H9 (cell line): ENCODE data around the gene NKIRAS2. TPM values are rescaled to one million over a fixed set of nuclear protein-coding genes. Genes with fewer than 3 reads are reported as not detected.

Source experiments
- DNase-seq: peaks from one replicate; pipeline ENCODE4 v3.0.0-alpha.2; 2017
- H2AFZ ChIP-seq: one replicate; pipeline ENCODE4 v1.6.1; 2013; ENCODE audit warnings: mild to moderate bottlenecking, low read length, control low read depth, moderate library complexity
- H2AK5ac ChIP-seq: 2 replicates; pipeline ENCODE4 v1.6.1; 2013; ENCODE audit warnings: low read length, control low read depth, mixed read lengths; ENCODE audit not compliant: insufficient read length
- H2BK120ac ChIP-seq: one replicate; pipeline ENCODE4 v1.6.1; 2013; ENCODE audit warnings: low read depth, mild to moderate bottlenecking, low read length, control low read depth, inconsistent platforms; ENCODE audit not compliant: poor library complexity, severe bottlenecking
- H2BK12ac ChIP-seq: 2 replicates; pipeline ENCODE4 v1.6.1; 2013; ENCODE audit warnings: low read length, control low read depth, mixed read lengths, low read depth; ENCODE audit not compliant: insufficient read length
- H2BK15ac ChIP-seq: 2 replicates; pipeline ENCODE4 v1.6.1; 2013; ENCODE audit warnings: low read depth, low read length, control low read depth
- H2BK20ac ChIP-seq: one replicate; pipeline ENCODE4 v1.6.1; 2013; ENCODE audit warnings: low read depth, mild to moderate bottlenecking, low read length, control low read depth, inconsistent platforms; ENCODE audit not compliant: poor library complexity, severe bottlenecking
- H2BK5ac ChIP-seq: 2 replicates; pipeline ENCODE4 v1.6.1; 2013; ENCODE audit warnings: low read length, control low read depth, mixed read lengths; ENCODE audit not compliant: insufficient read length
- H3K14ac ChIP-seq: 2 replicates; pipeline ENCODE4 v1.6.1; 2013; ENCODE audit warnings: low read length, control low read depth; ENCODE audit not compliant: insufficient read depth
- H3K18ac ChIP-seq: 2 replicates; pipeline ENCODE4 v1.6.1; 2013; ENCODE audit warnings: low read depth, mild to moderate bottlenecking, mixed read lengths, low read length, control low read depth; ENCODE audit not compliant: insufficient read length
- H3K23ac ChIP-seq: 2 replicates; pipeline ENCODE4 v1.6.1; 2013; ENCODE audit warnings: low read length, control low read depth, mixed read lengths, low read depth; ENCODE audit not compliant: insufficient read length
- H3K23me2 ChIP-seq: 2 replicates; pipeline ENCODE4 v1.6.1; 2013; ENCODE audit warnings: low read depth, mild to moderate bottlenecking, mixed read lengths, low read length, control low read depth; ENCODE audit not compliant: insufficient read length, poor library complexity, severe bottlenecking
- H3K27ac ChIP-seq: 2 replicates; pipeline ENCODE4 v1.5.1; 2013; ENCODE audit warnings: low read length, control low read depth, mixed read lengths, low read depth; ENCODE audit not compliant: insufficient read length
- H3K27me3 ChIP-seq: 2 replicates; pipeline ENCODE4 v1.6.1; 2013; ENCODE audit warnings: low read length, control low read depth, inconsistent platforms; ENCODE audit not compliant: insufficient read depth
- H3K4ac ChIP-seq: 2 replicates; pipeline ENCODE4 v1.6.1; 2013; ENCODE audit warnings: low read depth, mild to moderate bottlenecking, control low read depth, inconsistent platforms, low read length, moderate library complexity
- H3K4me1 ChIP-seq: 2 replicates; pipeline ENCODE4 v1.6.1; 2013; ENCODE audit warnings: low read length, control low read depth, inconsistent platforms; ENCODE audit not compliant: insufficient read depth
- H3K4me2 ChIP-seq: 2 replicates; pipeline ENCODE4 v1.6.1; 2013; ENCODE audit warnings: low read length, control low read depth, mixed read lengths; ENCODE audit not compliant: insufficient read length, insufficient read depth
- H3K56ac ChIP-seq: 2 replicates; pipeline ENCODE4 v1.6.1; 2013; ENCODE audit warnings: low read depth, mild to moderate bottlenecking, mixed read lengths, low read length, control low read depth; ENCODE audit not compliant: insufficient read length
- H3K79me1 ChIP-seq: 2 replicates; pipeline ENCODE4 v1.6.1; 2013; ENCODE audit warnings: low read depth, mild to moderate bottlenecking, moderate library complexity, low read length, control low read depth, inconsistent platforms; ENCODE audit not compliant: insufficient read depth, poor library complexity, severe bottlenecking
- H3K79me2 ChIP-seq: 2 replicates; pipeline ENCODE4 v1.6.1; 2013; ENCODE audit warnings: low read length, control low read depth, inconsistent platforms; ENCODE audit not compliant: insufficient read depth
- H3K9ac ChIP-seq: 2 replicates; pipeline ENCODE4 v1.6.1; 2013; ENCODE audit warnings: low read length, control low read depth, mixed read lengths; ENCODE audit not compliant: insufficient read length; ENCODE audit errors: extremely low read depth
- H3K9me3 ChIP-seq: one replicate; pipeline ENCODE4 v1.6.1; 2013; ENCODE audit warnings: low read depth, low read length, inconsistent platforms; ENCODE audit not compliant: control insufficient read depth
- H3T11ph ChIP-seq: one replicate; pipeline ENCODE4 v1.6.1; 2013; ENCODE audit warnings: mild to moderate bottlenecking, low read length, control low read depth, inconsistent platforms
- H4K20me1 ChIP-seq: one replicate; pipeline ENCODE4 v1.6.1; 2013; ENCODE audit not compliant: control insufficient read depth, insufficient read length, insufficient read depth
- H4K5ac ChIP-seq: 2 replicates; pipeline ENCODE4 v1.6.1; 2013; ENCODE audit warnings: low read depth, mild to moderate bottlenecking, mixed read lengths, low read length, control low read depth; ENCODE audit not compliant: insufficient read length
- H4K8ac ChIP-seq: replicated peaks from 2 replicates; pipeline ENCODE4 v1.6.1; 2013; ENCODE audit warnings: low read length, control low read depth, mixed read lengths, low read depth; ENCODE audit not compliant: insufficient read length
- H4K91ac ChIP-seq: 2 replicates; pipeline ENCODE4 v1.6.1; 2013; ENCODE audit warnings: low read depth, mild to moderate bottlenecking, moderate library complexity, mixed read lengths, low read length, control low read depth; ENCODE audit not compliant: insufficient read length
- H3K27ac Mint-ChIP-seq, 3 experiments: 2 replicates in 2 of 3; 3 replicates in 1 of 3; pipeline ENCODE4 v1.8.0; 2020 to 2021; ENCODE audit warnings: mixed read lengths in 3 of 3, mild to moderate bottlenecking in 1 of 3, moderate library complexity in 1 of 3
- H3K27me3 Mint-ChIP-seq: 2 replicates; pipeline ENCODE4 v1.8.0; 2021; ENCODE audit warnings: low read depth, mild to moderate bottlenecking, moderate library complexity, mixed read lengths
- H3K36me3 Mint-ChIP-seq, 3 experiments: 2 replicates in 2 of 3; 3 replicates in 1 of 3; pipeline ENCODE4 v1.8.0; 2020 to 2021; ENCODE audit warnings: low read depth in 3 of 3, mixed read lengths in 3 of 3; ENCODE audit not compliant: insufficient read depth in 1 of 3
- H3K4me1 Mint-ChIP-seq, 2 experiments: 2 replicates each; pipeline ENCODE4 v1.8.0; 2020; ENCODE audit warnings: mixed read lengths in 2 of 2
- H3K4me3 Mint-ChIP-seq, 2 experiments: 2 replicates in 1 of 2; 3 replicates in 1 of 2; pipeline ENCODE4 v1.8.0; 2020 to 2021; ENCODE audit warnings: mild to moderate bottlenecking in 2 of 2, mixed read lengths in 2 of 2, moderate library complexity in 1 of 2
- H3K9me3 Mint-ChIP-seq, 2 experiments: 2 replicates in 1 of 2; 3 replicates in 1 of 2; pipeline ENCODE4 v1.8.0; 2020; ENCODE audit warnings: mild to moderate bottlenecking in 2 of 2, mixed read lengths in 2 of 2, moderate library complexity in 1 of 2
- WGBS: extraction: QIAGEN DNeasy Blood & Tissue Kit; methylation state at CpG from one replicate; pipeline ENCODE4 v1.1.7; 2013; ENCODE audit warnings: missing lambda C conversion rate, low lambda C conversion rate, mixed read lengths; ENCODE audit not compliant: insufficient read length; ENCODE audit errors: extremely low coverage; 5-methylcytosine and 5-hydroxymethylcytosine counted together
- total RNA-seq: library from RNA; stranded (reverse); gene quantifications from 2 replicates; pipeline ENCODE4 v1.2.1, GENCODE V29; 2021
- TF ChIP-seq, protein P1 (sequence below): fragments of 200-600 bp; sonication (generic); conservative IDR thresholded peaks from 3 replicates; pipeline ENCODE4 v1.8.0; 2021; ENCODE audit warnings: antibody characterized with exemption, mild to moderate bottlenecking

Gene NKIRAS2
- total RNA-seq, 1 experiment from 2014 or later = 37.1 TPM

DNA sequence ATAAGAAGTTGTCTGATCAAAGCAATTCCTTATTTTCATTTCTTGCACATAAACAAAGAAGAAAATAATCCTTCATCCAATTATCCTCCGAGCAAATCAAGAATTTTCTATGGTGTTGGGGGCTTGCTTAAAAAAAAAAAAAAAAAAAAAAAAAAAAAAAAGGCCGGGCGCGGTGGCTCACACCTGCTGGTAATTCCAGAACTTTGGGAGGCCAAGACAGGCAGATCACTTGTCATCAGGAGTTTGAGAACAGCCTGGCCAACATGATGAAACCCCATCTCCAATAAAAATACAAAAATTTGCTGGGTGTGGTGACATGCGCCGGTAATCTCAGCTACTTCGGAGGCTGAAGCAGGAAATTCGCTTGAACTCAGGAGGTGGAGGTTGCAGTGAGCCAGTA is 34.0 kb upstream of the NKIRAS2 start:
- Histone ChIP-seq H3K18ac (no peak overlapping the region), H3K9ac (no peak overlapping the region), H2BK20ac (no peak overlapping the region), H3K14ac (no peak overlapping the region), H4K5ac (no peak overlapping the region), H3K23me2 (no peaks in the 10 kb centered on the region), H4K20me1 (no peaks in the 10 kb centered on the region), H3K23ac (no peak overlapping the region), H2BK12ac (no peak overlapping the region), H3K27me3 (no peaks in the 10 kb centered on the region), H4K8ac (no peak overlapping the region), H2BK5ac (no peak overlapping the region), H3K4me1 (no peaks in the 10 kb centered on the region), H3K79me1 (no peaks in the 10 kb centered on the region), H3K4me2 (no peak overlapping the region), H3K9me3 (no peaks in the 10 kb centered on the region), H4K91ac (no peak overlapping the region), H2AFZ (no peak overlapping the region), H2BK120ac (no peak overlapping the region), H3K79me2 (no peaks in the 10 kb centered on the region), H3K56ac (no peak overlapping the region), H3K27ac (no peak overlapping the region), H3K4ac (no peak overlapping the region), H3T11ph (no peak overlapping the region), H2AK5ac (no peak overlapping the region), H2BK15ac (no peak overlapping the region)
- no peaks in the 10 kb centered on the region for H3K4me1 Mint-ChIP-seq
- no peak overlapping the region for H3K4me3 Mint-ChIP-seq
- TF ChIP-seq, protein P1, sequence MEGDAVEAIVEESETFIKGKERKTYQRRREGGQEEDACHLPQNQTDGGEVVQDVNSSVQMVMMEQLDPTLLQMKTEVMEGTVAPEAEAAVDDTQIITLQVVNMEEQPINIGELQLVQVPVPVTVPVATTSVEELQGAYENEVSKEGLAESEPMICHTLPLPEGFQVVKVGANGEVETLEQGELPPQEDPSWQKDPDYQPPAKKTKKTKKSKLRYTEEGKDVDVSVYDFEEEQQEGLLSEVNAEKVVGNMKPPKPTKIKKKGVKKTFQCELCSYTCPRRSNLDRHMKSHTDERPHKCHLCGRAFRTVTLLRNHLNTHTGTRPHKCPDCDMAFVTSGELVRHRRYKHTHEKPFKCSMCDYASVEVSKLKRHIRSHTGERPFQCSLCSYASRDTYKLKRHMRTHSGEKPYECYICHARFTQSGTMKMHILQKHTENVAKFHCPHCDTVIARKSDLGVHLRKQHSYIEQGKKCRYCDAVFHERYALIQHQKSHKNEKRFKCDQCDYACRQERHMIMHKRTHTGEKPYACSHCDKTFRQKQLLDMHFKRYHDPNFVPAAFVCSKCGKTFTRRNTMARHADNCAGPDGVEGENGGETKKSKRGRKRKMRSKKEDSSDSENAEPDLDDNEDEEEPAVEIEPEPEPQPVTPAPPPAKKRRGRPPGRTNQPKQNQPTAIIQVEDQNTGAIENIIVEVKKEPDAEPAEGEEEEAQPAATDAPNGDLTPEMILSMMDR = no peak
- H3K36me3 Mint-ChIP-seq = peaks cover 55 to 98% (median 94%) of the 10 kb centered on the region in 3 experiments
- no peaks in the 10 kb centered on the region for H3K9me3 Mint-ChIP-seq
- peak overlapping the region in 1 of 3 experiments; percentile 55; a peak in 1 of 7 replicates for H3K27ac Mint-ChIP-seq
- no peaks in the 10 kb centered on the region for H3K27me3 Mint-ChIP-seq
- WGBS = no CpG with 5 or more reads among the region's 8 CpGs
- DNase-seq = no peak
